ENCODE results near the gene PTK6. TPM values are rescaled to one million over a fixed set of nuclear protein-coding genes. Genes with fewer than 3 reads are reported as not detected.

The PTK6 gene
- total and polyA plus RNA-seq, 2 of the 13 experiments (the other 11 are each of a cell fraction or from before 2014, with no cell fraction given): 0.08 TPM; not detected in 1

- TF ChIP-seq ZNF142 (CRISPR knock-in tag; IDR thresholded peaks at IDR 0.05) (no peak), ZNF687 (CRISPR knock-in tag; IDR thresholded peaks at IDR 0.05) (peak; percentile 20; the same call in 1 of the 2 replicates), U2AF2 (IDR thresholded peaks at IDR 0.05; ENCODE audit: low read depth, low read length) (no peak), KDM5A (IDR thresholded peaks at IDR 0.05; ENCODE audit: borderline replicate concordance, low read length) (no peak), ZNF451 (CRISPR knock-in tag; IDR thresholded peaks at IDR 0.05) (no peak)
Observed at GRCh38 chr20:63552481-63553249, 15.5 kb upstream of the PTK6 start (continued).

All from HepG2 (cell line).